GM18502 (cell line): Measurements from ENCODE around the gene ANKMY1.
"Not testable (repeated sequence)": the region's sequence is repeated elsewhere in the genome, so short reads cannot be mapped to it uniquely, and the experiment has no call there.

Experiments
- ATAC-seq: cut with Tn5 transposase; IDR thresholded peaks from one replicate; pipeline ENCODE4 v1.9.1; 2021; ENCODE audit warnings: mild to moderate bottlenecking; ENCODE audit not compliant: unreplicated experiment, poor library complexity

Gene ANKMY1

DNA sequence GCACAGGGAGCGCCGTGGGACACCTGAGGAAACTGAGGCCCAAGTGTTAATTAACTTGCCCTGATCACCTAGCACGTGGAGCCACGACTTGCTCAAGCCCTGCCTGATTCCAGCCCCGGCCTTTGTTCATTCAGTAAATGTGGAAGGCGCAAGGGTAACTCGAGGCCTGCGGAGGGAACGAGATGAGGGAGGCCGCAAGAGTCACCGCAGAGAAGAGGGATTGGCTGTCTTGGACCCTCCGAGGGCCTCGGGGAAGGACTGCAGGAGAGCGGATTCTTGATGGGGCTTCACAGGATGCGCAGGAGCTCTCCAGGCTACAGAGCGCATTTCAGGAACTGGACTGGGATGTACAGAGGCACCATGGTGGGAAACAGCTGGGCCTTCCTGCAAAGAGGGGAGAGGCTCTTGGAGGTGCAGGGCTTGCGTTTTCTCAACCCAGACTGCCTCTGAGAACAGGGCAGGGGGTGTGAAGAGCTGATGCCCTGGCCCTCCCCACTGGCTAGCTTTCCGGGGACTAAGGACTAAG lies 511 bp upstream of the ANKMY1 start:
- no peak for ATAC-seq

DNA sequence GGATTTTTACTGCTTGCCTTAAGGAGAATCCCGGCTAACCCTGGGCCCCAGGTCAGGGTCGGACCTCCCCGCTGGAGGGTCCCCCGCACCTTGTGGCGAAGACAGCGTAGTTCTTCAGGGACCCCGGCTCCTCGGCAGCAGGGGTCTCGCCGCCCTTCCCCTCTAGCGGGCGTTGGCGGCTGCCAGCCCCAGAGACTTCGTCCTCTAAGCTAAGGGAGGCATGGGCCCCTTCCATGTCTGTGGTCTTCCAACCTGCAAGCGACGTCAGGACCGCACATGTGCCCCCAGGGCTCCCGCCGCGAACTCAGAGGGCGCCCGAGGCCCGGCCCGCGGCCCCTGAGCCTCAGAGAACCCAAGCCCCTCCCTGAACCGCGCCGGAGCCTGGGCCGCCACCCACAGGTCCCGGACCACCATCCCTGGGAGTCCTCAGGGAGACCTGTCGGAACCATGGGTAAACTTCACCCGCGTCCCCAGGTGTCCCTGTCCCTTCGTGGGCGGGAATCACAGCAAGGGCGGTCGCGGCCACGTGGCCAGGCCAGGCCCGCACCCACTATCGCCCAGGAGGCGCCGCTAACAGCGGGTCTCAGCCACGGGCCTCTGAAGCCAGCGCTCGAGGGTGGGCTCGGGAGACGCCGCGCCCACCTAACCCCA lies 562 bp downstream of the ANKMY1 start:
- no peak for ATAC-seq

DNA sequence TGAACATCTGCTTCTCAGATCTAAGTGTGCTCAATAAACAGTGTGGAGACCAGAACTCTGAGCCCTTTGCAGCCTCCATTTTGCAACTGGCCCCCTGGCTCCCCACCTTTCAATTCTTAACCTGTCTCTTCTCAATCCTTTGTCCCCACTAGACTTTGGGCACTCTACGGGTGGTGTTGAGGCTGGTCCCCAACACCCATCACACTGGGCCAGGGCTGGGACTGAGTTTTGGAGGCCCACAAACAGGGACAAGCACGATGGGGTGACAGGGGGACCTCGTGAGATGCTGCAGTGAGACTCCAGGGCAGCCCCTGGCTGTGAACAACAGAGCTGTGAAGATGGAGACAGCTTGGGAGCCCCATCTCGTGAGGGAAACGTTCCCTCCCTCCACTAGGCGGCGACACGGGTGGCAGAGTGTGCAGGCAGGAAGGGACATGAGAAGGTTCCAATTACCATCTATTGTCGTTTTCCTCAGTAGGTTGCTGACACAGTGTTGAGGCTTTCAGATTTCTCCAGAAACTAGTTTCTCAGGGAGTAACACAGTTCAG lies 1.2 kb downstream of the ANKMY1 start:
- no peak for ATAC-seq

DNA sequence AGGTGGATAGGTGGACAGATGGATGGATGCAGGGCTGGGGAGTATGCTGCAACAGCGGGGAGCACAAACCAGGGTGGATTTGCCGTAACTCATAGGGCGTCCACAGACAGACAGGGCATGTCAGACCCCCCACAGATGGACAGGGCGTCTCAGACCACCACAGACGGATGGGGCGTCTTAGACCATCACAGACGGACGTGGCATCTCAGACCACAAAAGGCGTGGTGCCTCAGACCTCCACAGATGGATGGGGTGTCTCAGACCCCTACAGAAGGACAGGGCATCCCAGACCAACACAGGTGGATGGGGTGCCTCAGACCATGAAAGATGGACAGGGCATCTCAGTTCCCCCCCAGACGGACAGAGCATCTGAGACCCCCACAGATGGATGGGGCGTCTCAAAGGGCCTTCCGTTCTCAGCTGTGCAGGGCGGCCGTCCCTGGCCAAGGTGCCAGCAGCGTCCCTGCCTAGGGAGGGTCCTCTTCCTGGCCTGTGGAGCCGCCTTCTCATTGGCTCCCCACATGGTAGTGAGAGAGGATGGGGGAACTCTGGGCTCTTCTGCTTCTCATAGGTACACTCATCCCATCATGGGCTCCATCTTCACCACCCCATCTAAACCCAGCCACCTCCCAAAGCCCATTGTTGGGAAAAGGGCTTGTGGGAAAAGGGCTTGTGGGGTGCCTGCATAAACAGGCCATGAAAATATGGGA lies 2.1 kb downstream of the ANKMY1 start:
- no peak for ATAC-seq

DNA sequence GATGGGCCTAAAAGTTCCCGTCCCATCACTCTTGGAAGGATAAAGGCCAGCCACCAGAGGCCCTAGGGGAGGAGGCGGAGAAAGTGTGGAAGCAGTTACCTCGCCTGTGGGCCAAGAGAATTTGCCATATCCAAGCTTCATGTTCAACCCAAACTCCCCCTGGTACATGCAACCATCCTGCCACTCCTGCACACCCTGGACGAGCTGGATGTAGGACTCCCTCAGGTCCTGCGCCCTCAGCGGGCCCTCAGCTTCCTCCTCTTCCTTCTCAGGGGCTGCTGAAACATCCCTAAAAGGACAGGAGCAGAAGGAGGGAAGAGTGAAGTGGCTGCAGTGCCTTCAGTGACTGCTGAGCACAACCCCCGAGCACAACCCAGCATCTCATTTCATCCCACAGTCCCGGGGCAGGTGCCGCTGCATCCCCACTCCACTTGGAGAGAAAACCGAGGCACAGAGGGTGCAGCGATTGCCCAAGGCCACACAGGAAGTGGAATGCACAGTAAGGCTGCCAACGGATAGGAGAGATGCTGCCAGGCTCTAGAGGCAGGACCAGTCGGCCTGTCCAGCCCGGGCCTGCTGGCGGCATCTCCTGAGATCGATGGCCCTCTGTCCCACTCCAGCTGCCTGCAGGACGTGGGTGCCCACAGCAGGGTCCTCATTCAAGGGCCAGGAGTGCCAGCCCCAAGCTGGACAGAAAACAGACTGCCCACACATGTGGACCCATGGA lies 2.9 kb downstream of the ANKMY1 start:
- ATAC-seq = no peak

DNA sequence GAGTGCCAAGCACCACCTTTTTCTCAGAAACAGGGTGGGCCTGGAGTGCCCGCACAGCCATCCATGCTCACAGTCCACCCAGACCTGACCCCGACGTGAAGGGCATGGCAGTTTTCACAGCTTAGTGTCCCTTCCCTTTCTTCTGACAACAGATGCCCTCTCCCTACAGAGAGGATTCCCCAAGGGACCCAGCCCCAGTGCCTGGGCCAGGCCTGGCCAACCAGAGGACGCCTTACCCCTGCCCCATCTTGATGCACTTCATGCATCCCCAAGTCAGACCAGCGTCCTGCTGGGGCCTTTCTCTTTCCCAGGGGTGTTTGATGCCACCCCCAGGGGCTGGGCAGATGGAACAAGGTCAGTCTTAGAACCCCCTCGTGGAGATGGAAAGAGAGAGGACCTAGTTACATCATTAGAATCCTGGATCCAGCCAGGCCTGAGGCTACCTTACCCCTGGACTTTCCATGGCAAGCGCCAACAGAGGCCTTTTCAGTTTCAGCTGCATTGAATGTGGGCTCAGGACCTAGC lies 3.8 kb downstream of the ANKMY1 start:
- no peak for ATAC-seq

DNA sequence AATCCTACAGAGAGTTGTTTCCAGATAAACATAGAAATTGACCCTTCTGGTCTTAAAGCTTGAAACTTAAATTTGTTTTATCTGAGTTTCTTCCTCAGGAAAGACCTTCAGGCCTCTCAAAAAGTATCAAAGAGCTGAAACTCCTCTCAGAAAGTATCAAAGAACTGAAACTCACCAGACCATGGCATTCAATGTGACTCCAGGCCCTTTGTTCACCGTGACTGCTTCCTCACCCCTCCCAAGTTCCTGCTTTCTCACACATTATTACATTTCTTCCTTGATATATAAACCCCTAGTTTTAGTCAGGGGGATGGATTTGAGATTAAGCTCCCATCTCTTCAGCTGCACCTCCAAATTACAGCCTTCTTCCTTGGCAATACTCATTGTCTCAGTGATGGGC lies 6.0 kb downstream of the ANKMY1 start:
- ATAC-seq = no peak

DNA sequence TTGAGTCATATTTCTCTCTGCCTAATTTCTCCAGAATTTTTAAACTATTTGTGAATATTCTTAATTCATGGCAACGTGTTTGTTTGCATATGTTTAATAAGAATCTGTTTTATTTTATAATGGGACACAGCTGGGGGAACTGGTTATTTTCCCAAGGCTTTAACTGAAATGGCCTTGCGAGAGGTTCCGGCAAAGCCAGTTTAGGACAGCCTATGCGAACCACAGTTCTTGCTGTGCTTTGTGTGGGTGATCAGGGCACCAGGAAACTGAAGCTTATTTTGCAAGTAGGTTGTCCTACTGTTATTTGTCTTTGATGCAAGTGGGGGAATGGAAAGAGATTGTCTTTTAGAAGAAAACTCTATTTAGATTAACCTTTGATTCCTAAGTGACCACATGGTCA lies 6.5 kb downstream of the ANKMY1 start:
- ATAC-seq = no peak

DNA sequence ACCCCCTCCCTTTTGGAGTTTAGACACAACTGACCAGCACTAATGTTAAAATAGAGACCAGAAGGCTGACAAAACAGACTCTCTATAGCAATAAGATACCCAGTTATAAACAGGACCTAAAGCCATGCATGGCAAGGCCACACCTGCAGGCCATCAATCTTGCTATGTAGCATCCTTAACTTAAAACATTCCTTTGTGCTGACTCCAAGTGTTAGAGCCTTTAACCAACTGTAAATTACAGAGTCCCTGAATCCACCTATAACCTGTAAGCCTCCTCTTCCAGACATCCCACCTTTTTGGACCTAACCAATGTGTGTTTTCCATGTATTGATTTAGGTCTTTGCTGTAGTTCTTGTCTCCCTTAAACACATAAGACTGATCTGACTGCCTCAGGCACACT lies 17.9 kb downstream of the ANKMY1 start:
- no peak for ATAC-seq

DNA sequence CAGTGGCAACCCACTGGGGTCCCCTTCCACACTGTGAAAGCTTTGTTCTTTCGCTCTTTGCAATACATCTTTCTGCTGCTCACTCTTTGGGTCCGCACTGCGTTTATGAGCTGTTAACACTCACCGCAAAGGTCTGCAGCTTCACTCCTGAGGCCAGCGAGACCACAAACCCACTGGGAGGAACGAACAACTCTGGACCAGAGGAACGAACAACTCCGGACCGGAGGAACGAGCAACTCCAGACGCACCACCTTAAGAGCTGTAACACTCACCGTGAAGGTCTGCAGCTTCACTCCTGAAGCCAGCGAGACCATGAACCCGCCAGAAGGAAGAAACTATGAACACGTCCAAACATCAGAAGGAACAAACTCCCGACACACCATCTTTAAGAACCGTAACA lies 18.7 kb downstream of the ANKMY1 start:
- not testable (repeated sequence) for ATAC-seq

DNA sequence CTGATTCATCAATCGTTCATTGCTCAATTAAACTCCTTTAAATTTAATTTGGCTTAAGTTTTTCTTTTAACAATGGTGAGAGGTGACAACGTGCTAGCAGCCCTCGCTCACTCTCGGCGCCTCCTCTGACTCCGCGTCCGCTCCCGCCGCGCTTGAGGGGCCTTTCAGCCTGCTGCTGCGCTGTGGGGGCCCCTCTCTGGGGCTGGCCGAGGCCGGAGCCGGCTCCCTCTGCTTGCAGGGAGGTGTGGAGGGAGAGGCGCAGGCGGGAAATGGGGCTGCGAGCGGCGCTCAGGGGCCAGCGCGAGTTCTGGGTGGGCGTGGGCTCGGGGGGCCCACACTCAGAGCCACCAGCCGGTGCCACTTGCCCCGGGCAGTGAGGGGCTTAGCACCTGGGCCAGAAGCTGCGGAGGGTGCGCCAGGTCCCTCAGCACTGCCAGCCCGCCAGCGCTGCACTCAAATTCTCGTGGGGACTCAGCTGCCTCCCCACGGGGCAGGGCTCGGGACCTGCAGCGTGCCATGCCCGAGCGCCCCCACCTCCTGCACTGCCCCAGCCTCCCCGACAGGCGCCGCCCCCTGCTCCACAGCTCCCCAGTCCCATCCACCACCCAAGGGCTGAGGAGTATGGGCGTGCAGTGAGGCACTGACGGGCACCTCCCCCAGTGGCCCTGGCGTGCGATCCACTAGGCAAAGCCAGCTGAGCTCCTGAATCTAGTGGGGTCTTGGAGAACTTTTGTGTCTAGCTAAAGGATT lies 19.6 kb downstream of the ANKMY1 start:
- no peak for ATAC-seq

DNA sequence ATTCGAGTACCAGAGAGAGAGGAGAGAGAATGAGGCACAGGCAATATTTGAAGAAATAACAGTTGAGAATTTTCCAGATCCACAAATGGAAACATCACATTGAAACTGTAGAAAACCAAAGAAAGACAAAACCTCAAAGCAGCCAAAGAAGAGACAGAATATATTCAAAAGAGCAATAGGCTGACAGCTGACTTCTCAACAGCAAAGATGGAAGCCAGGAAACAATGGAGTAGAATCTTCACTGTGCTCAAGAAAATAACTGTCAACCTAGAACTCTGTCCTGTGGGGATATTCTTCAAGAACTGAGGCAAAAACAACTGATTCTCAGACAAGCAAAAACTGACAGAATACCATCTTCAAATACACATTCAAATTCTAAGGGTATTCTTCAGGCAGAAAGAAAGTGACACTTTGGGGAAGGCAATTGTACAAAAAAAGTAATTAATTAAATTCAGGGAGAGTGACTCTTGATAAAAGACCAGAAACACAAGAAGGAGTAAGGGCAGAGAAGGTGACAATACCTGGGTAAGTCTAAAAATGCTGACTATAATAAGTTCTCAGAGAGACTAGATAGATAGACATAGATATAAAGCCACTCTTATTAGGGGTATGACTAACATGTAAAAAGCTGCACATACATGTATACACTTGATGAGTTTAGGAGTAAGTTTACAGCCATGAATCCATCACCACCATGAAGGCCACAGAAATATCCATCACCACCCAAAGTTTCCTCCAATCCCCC lies 25.6 kb downstream of the ANKMY1 start:
- no peak for ATAC-seq

DNA sequence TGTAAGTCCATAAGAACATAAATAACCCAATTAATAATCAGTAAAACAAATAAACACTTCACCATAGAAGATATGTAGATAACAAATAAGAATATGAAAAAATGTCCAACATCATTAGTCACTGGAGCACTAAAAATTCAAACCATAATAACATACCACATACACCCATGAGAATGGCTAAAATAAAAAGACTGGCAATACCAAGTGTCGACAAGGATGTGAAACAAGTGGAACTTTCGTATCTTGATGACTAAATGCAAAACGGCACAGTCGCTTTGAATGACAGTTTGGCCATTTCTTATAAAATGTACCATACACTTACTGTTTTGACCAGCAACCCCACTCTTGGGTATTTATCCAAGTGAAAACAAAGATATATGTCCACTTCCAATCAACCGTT lies 26.8 kb downstream of the ANKMY1 start:
- ATAC-seq = no peak

DNA sequence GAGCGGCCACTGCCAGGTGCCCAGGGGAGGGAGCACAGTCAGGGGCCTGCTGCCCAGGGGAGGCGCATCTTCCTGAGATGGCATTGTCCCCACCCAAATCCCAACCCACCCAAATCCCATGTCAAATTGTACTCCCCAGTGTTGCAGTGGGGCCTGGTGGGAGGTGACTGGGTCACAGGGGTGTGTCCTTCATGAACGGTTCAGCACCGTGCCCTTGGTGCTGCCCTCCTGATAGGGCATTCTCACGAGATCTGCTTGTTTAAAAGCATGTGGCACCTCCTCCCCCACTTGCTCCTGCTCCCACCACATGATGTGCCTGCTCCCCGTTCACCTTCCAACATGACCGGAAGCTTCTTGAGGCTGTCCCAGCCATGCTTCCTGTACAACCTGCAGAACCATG lies 27.6 kb downstream of the ANKMY1 start:
- ATAC-seq = no peak

DNA sequence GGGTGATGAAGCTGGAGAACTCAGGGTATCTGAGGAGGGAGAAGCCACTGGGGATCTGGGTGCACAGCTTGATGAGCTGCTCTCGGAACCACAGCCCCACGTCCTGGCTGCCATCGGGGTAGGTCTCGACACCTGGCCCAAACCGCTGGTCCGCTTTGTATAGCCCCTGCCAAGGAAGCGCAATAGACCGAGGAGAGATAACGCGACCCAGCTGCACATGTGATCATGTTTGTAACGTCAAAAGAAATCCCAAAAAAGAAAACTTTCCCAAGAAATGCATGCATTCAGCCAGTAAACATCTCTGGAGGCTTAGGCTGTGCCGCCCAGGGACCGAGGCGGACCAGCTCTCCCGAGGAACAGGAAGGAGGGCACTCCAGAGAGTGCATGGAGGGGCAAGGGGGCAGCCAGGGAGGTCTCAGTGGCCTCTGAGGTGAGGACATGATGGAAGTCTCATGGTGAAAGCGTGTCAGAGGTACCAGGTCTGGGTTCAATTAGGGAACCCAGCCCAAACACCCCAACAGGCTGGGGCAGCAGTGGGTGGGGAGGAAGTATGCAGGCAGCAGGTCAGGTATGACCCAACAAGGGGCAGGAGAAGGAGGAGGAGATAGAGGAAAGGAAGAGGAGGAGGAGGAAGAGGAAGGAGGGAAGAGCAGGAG lies 28.3 kb downstream of the ANKMY1 start:
- no peak for ATAC-seq

DNA sequence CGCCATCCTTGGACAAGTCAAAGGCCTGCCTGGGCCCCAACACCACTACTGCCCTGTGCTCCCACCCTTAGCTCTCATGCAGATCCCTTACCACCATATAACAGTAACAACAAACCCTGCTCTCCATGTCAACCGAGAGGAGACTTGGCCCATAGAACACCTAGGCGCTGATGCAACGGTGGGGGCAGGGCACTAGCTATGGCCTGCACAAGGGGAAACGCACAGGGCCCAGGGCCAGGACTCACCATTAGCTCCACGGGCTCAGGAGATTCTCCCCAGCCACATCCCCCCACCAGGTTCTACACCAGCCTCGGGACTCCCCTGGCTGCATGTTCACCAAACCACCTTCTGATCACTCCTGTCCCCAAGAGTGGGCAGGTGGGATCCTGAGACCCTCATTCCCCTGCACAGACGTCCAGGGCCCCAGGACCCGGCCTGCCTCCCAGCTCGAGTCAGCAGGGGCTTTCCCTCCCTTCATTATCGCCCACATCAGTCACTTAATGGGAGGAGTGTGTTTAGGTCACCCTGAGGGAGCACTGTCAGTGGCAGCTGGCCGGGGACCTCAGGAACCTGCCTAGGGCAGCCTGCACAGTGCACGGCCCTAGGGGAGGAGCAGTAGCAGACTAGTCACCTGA lies 29.3 kb downstream of the ANKMY1 start:
- ATAC-seq = no peak

DNA sequence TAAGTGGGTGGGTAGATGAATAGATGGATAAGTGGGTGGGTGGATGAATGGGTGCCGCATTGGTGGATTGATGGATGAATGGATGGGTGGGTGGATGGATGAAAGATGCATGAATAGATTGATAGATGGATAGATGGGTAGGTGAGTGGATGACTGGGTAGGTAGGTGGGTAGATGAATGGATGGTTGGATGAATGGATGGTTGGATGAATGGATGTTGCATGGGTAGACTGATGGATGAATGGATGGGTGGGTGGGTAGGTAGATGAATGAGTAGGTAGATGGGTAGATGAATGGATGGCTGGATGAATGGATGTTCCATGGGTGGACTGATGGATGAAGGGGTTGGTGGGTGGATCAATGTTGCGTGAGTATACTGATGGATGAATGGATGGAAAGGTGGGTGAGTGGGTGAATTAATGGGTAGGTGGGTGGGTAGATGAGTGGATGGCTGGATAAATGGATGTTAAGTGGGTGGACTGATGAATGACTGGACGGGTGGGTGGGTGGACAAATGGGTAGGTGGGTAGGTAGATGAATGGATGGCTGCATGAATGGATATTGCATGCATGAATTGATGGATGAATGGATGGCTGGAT lies 30.5 kb downstream of the ANKMY1 start:
- ATAC-seq = no peak

DNA sequence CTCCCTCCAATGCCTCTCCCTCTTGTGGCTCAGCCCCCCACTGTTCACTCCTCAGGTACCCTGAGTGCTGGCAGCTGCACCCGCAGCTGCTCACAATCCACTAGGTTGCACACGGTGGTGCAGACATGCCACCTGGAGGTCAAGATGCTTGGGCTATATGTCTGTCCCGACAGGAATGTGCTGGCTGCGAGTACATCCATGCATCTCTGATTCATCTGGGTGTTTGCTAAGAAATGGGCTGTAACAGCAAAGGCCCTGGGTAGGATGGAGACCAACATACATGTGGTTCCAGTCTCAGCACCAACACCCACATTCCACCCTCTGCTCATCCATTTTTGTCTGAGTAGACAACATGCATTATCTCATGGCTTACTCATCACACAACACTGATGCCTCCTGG lies 31.3 kb downstream of the ANKMY1 start:
- ATAC-seq = no peak
